GM13977 (cell line): Measurements from ENCODE around the gene WDR37.

Source experiments
- DNase-seq: peaks from one replicate; pipeline ENCODE4 v3.0.0; 2012; ENCODE audit warnings: low spot score
- in situ Hi-C: fragments of 300-500 bp; cut with MboI; formaldehyde crosslinking; loops from one replicate; pipeline ENCODE4 v1.12.0; 2022; ENCODE audit warnings: low sequenced_read_pairs, low pct_unique_long_range_greater_than_20kb, mixed read lengths, inconsistent platforms; ENCODE audit not compliant: unreplicated experiment
- TF ChIP-seq, protein P1 (sequence below): IDR thresholded peaks from 2 replicates; pipeline ENCODE4 v1.5.1; 2012; ENCODE audit warnings: mild to moderate bottlenecking, control low read depth; ENCODE audit not compliant: insufficient read depth; ENCODE audit errors: extremely low read depth, missing control alignments

WDR37 gene

DNA sequence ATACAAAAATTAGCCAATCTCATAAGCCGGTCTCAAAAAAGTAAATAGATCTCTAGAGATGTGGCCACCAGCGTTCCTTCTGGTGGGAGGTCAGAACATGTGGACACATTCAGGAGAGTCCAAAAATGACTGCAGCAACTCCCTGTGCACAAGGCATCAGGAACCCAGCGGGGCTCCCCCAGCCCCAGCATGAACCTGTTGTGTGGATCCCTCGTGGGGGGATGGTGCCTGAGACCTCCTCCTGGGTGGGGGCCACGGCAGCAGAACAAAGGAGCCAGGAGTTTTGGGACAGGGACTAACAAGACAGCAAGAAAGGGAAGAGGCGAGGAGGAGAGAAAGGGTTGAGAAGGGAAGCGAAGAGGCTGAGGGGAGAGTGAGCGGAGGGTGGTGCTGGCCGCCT, 121.8 kb downstream of the WDR37 start:
- in situ Hi-C loops: no loop called here
- DNase-seq: no peak
- TF ChIP-seq, protein P1, sequence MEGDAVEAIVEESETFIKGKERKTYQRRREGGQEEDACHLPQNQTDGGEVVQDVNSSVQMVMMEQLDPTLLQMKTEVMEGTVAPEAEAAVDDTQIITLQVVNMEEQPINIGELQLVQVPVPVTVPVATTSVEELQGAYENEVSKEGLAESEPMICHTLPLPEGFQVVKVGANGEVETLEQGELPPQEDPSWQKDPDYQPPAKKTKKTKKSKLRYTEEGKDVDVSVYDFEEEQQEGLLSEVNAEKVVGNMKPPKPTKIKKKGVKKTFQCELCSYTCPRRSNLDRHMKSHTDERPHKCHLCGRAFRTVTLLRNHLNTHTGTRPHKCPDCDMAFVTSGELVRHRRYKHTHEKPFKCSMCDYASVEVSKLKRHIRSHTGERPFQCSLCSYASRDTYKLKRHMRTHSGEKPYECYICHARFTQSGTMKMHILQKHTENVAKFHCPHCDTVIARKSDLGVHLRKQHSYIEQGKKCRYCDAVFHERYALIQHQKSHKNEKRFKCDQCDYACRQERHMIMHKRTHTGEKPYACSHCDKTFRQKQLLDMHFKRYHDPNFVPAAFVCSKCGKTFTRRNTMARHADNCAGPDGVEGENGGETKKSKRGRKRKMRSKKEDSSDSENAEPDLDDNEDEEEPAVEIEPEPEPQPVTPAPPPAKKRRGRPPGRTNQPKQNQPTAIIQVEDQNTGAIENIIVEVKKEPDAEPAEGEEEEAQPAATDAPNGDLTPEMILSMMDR: no peak

DNA sequence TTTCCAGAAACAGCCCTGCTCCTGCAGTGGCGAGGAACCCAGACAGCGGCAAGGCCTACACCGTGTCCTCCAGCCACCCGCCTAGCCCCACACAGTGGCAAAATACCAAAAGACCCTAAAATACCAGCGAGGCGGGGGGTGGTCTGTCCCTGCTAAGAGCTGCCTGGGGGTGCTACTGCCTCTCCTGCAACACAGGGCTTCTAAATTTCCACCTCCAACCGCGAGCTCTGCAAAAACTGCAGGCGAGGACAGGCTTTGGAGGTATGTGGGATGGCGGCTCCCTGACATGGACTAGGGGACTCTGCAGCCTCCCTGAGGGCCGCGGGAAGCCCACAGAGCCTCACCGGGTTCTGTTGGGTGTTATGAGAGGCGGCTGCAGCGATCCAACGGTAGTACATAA, 122.3 kb downstream of the WDR37 start:
- in situ Hi-C loops: no loop called here
- no peak for DNase-seq
- TF ChIP-seq, protein P1: no peak

DNA sequence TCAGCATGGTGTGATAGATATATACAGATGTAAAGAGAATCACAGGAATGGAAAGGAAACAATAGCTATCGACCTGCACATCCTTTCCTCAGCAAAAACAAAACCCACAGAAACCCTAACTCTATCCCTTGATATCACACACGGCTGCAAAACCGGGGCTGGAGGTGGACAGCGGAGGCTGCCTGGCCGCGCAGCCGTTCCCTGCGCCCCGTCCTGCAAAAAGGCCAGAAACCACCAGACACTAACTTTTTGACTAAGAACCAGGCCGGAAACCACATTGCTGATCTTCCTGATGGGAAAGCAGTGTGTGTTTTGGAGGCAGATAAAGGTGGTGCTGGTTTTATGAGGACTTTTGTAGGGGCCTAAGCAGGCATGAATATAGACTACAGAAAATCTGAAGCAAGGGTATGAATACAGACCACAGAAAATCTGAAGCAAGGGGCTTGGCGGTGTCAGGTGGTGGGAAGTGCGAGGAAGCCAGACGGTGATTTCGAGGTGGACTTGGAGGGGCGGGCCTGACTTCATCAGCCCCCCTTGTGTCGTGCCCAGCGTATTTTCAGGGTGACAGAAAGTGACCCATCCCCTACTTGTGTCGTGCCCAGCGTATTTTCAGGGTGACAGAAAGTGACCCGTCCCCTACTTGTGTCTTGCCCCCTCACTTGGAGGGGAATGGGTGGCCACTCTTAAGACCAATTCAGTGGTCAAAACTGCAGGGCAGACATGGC, 123.3 kb downstream of the WDR37 start:
- no peak for DNase-seq
- in situ Hi-C loops: no loop called here
- TF ChIP-seq, protein P1: no peak

DNA sequence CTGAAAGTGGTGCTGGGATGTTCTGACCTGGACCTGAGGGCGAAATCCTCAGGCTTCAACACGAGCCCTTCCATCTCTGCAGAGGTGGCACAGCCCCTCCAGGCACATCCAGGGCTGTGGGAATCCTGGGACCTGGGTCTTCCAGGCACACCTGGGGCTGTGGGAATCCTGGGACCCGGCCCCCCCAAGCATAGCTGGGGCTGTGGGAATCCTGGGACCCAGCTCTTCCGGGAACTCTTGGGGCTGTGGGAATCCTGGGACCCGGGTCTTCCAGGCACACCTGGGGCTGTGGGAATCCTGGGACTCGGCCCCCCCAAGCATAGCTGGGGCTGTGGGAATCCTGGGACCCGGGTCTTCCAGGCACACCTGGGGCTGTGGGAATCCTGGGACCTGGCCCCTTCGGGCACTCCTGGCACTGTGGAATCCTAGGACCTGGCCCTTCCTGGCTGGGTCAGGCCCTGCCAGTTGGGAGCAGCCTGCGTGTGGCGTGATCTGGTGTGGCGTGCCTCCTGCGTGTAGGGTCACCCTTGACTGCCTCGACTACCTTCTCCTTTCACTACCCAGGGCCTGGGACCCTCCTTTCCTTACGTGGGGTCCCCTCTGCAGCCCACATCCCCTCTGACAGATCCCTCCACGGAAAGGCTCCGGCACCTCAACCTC, 124.0 kb downstream of the WDR37 start:
- TF ChIP-seq, protein P1: no peak
- DNase-seq: no peak
- in situ Hi-C loops: no loop called here

DNA sequence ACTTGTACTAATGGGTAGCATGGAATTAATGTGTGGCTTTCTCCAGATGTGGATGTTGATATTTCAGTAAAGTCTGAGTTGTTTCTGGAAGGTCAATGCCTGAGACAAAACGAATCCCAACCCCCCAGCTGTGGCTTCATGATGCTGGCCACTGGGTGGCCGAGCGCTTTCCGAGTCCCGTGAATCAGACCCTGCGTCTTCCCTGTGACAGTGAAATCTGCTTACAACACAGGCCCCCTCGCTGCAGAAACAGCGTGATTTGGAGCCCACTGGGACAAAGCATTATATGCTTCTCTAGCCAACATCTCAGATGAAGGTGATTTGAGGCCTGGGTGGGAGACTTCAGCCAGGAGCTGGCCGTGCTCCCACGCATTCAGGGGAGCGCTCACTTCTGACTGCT, 124.7 kb downstream of the WDR37 start:
- TF ChIP-seq, protein P1: no peak
- DNase-seq: no peak
- in situ Hi-C loops: no loop called here
